H1 (cell line): Measurements from ENCODE around the gene PPP4R4. TPM values are rescaled to one million over a fixed set of nuclear protein-coding genes. Genes with fewer than 3 reads are reported as not detected.

Source experiments
- CREB1 ChIP-seq: IDR thresholded peaks from 2 replicates; pipeline ENCODE4 v1.6.1; 2012; ENCODE audit warnings: inconsistent platforms
- EGR1 ChIP-seq: IDR thresholded peaks from 2 replicates; pipeline ENCODE4 v1.6.1; 2011; ENCODE audit warnings: low read depth, low read length, borderline replicate concordance
- JUND ChIP-seq: IDR thresholded peaks from 2 replicates; pipeline ENCODE4 v1.6.1; 2011; ENCODE audit warnings: mild to moderate bottlenecking, improper control_type of control experiment, low read length
- TAF1 ChIP-seq: IDR thresholded peaks from 2 replicates; pipeline ENCODE4 v1.6.1; 2011; ENCODE audit warnings: mild to moderate bottlenecking, low read depth, low read length
- polyA plus RNA-seq, 7 experiments: library from polyadenylated mRNA; depleted of rRNA in 3 of 7; stranded (reverse) in 5 of 7; unstranded in 2 of 7; fragments of >200 nt in 5 of 7; fragments of 200-250 nt in 2 of 7; gene quantifications; 1 replicate in 5 of 7; 2 replicates in 1 of 7; 4 replicates in 1 of 7; pipeline versions ENCODE4 v1.2.1 to v1.2.3, GENCODE V29; 2011 to 2013; ENCODE audit warnings: missing spikeins in 2 of 7, mixed read lengths in 2 of 7
- total RNA-seq: library from RNA; stranded (reverse); fragmentation: NEBNext Ultra II Directional; extraction: Animal tissue kit (Norgen Biotek cat#: 25700); gene quantifications from 2 replicates; pipeline ENCODE4 v1.2.1, GENCODE V29; 2021
- TF ChIP-seq, protein P1 (sequence below): IDR thresholded peaks from 2 replicates; pipeline ENCODE4 v1.6.1; 2012; ENCODE audit warnings: inconsistent platforms

PPP4R4 gene
- total and polyA plus RNA-seq, 2 of the 8 experiments (the other 6 are each of a cell fraction or from before 2014, with no cell fraction given) = 3.3 to 9.6 TPM

DNA sequence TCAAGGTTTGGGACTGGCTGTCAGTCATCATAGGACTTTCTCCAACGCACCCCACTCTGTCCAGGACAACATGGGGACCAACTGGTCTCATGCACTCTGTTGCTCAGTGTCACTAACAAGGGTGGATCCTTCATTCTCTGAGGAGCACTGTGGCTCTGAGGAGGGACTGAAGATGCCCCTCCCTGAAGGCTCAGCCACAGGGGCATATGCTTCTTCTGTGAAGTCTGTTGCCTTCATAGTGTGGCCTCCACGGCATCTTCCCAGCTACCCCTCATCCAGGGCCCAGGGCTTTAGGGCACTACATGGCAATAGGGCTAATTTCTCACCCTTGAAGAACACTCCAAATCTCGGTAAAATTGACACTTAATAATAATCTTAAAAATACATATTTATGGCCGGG, 30.4 kb upstream of the PPP4R4 start (continued):
- no peak for TF ChIP-seq JUND
- TF ChIP-seq EGR1 = no peak
- TF ChIP-seq, protein P1, sequence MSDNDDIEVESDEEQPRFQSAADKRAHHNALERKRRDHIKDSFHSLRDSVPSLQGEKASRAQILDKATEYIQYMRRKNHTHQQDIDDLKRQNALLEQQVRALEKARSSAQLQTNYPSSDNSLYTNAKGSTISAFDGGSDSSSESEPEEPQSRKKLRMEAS = no peak
- no peak for TF ChIP-seq TAF1
- no peak for TF ChIP-seq CREB1
